Measurements from ENCODE around the gene SERINC3.
"Not testable (repeated sequence)": the region's sequence is repeated elsewhere in the genome, so short reads cannot be mapped to it uniquely, and the experiment has no call there.

The SERINC3 gene

GRCh38 chr20:44489931-44490330 lies 31.9 kb downstream of the SERINC3 start:
- no peak for DNase-seq

- DNase-seq = no peak
Observed at GRCh38 chr20:44489223-44489622, 32.6 kb downstream of the SERINC3 start.

- DNase-seq = no peak
Observed at GRCh38 chr20:44488551-44488950, 33.3 kb downstream of the SERINC3 start.

GRCh38 chr20:44485830-44486198 lies 36.1 kb downstream of the SERINC3 start:
- no peak for DNase-seq

GRCh38 chr20:44485078-44485829 lies 36.6 kb downstream of the SERINC3 start:
- no peak for DNase-seq

GRCh38 chr20:44483112-44483511 lies 38.8 kb downstream of the SERINC3 start:
- no peak for DNase-seq

GRCh38 chr20:44481719-44482416 lies 40.0 kb downstream of the SERINC3 start:
- DNase-seq = no peak

GRCh38 chr20:44480097-44480496 lies 41.8 kb downstream of the SERINC3 start:
- DNase-seq = no peak

- DNase-seq = no peak
Observed at GRCh38 chr20:44479643-44480042, 42.2 kb downstream of the SERINC3 start.

- DNase-seq = no peak
Observed at GRCh38 chr20:44478206-44478605, 43.7 kb downstream of the SERINC3 start.

GRCh38 chr20:44477151-44477550 lies 44.7 kb downstream of the SERINC3 start:
- no peak for DNase-seq

- DNase-seq = peak; percentile 91
Observed at GRCh38 chr20:44475694-44476560, 45.9 kb downstream of the SERINC3 start, which contains the start of gene TTPAL. TSS of gene TTPAL (plus strand) at chr20:44475874. CDS start at chr20:44480000, 4,126 bp downstream.

- no peak for DNase-seq
Observed at GRCh38 chr20:44475372-44475693, 46.5 kb downstream of the SERINC3 start.

GRCh38 chr20:44472283-44472682 lies 49.6 kb downstream of the SERINC3 start:
- DNase-seq = not testable (repeated sequence)

- no peak for DNase-seq
Observed at GRCh38 chr20:44471481-44471882, 50.4 kb downstream of the SERINC3 start.

- DNase-seq = no peak
Observed at GRCh38 chr20:44470327-44470726, 51.5 kb downstream of the SERINC3 start.

- no peak for DNase-seq
Observed at GRCh38 chr20:44468044-44468782, 53.7 kb downstream of the SERINC3 start.

GRCh38 chr20:44467289-44467883 lies 54.5 kb downstream of the SERINC3 start:
- no peak for DNase-seq

GRCh38 chr20:44465001-44465560 lies 56.8 kb downstream of the SERINC3 start:
- DNase-seq = no peak

GRCh38 chr20:44464514-44464913 lies 57.4 kb downstream of the SERINC3 start:
- no peak for DNase-seq

- no peak for DNase-seq
Observed at GRCh38 chr20:44463466-44463865, 58.4 kb downstream of the SERINC3 start.

GRCh38 chr20:44461803-44462174 lies 60.1 kb downstream of the SERINC3 start:
- DNase-seq = no peak

All from right forelimb (tissue), 1 donor.